SKM-1 (cell line): ENCODE data around the gene PRKCZ.

ENCODE experiments used
- DNase-seq: peaks from one replicate; lab custom pipeline; 2025; ENCODE audit not compliant: unreplicated experiment; lab: John Stamatoyannopoulos, UW

PRKCZ gene

DNA sequence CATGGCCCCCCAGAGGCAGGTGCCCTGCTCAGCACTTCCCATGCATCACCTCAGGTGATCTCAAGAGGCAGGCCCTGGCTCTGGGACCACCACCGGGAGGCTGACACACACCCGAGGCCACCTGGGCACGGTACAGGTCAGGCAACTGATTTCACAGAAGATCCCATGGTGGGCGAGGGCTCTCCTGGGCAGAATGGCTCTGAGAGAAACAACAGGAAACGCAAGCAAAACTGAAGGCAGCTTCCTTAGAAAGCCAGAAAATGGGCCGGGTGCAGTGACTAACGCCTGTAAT lies 166.5 kb downstream of the PRKCZ start:
- no peak for DNase-seq

DNA sequence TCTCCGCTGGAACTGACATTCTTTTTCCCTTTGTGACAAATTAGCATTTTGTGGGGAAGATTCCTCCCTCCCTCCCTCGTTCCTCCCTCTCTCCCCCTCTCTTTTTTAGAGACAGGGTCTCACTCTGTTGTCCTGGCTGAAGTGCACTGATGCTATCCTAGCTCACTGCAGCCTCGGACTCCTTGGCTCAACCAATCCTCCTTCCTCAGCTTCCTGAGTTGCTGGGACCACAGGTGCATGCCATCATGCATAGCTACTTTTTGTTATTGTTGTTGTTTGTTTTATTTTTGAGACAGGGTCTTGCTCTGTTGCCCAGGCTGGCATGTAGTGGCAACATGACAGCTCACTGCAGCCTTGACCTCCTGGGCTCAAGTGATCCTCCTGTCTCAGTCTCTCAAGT lies 171.1 kb downstream of the PRKCZ start:
- DNase-seq: no peak

DNA sequence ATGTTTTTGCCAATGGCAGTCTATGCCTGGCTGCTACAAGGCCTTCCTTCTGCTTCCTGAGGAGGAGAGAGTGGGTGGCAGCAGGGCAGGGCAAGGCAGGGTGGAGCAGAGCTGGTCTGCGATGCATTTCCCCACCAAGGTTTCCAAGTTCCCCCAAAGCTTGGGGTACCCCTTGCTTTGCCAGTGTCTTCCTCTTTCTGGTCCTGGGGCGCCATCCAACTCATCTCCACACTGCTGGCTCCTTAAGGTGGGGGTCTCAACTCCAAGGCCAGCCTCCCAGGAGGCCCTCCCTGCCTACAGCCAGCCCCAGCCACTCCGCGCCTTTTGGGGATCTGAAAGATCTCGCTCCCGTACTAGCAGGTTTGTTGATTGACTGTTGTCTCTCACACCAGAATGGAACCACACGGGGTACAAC lies 174.0 kb downstream of the PRKCZ start:
- DNase-seq: no peak

DNA sequence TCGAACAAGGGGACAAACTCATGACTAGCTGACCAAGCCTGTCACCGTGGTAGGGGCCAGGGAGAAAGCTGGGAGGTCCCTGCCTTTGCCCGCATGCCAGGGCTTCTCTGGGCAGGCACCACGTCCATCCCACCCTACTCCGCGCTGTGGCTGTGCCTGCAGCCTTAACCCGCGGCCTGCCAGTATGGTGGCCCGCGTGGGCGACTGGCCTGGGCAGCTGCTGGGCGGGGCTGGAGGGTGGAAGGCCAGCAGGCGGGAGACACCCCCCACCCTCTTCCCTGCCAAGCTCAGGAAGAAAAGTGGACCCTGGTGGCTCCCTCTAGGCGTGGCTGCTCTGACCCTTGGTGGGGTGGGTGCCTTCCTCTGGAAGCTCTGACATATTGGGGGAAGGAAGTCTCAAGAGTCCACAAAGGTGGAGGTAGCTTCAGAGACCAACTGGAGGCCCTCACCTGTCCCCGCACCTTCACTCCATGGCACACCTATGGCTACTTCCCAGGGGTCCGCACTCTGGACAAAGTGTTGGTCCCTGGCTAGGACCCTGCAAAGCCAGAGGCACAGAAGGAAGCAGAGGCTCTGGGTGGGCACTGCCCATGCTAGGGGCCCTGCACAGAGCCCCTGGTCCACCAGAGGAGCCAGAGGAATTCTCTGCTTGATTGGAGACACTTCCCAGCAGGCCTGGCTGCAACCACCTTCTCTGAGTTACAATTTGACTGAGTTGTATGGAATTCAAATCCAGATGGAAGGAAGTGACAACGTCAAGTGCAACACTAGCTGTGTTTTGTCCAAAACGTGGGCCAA lies 174.6 kb downstream of the PRKCZ start:
- no peak for DNase-seq

DNA sequence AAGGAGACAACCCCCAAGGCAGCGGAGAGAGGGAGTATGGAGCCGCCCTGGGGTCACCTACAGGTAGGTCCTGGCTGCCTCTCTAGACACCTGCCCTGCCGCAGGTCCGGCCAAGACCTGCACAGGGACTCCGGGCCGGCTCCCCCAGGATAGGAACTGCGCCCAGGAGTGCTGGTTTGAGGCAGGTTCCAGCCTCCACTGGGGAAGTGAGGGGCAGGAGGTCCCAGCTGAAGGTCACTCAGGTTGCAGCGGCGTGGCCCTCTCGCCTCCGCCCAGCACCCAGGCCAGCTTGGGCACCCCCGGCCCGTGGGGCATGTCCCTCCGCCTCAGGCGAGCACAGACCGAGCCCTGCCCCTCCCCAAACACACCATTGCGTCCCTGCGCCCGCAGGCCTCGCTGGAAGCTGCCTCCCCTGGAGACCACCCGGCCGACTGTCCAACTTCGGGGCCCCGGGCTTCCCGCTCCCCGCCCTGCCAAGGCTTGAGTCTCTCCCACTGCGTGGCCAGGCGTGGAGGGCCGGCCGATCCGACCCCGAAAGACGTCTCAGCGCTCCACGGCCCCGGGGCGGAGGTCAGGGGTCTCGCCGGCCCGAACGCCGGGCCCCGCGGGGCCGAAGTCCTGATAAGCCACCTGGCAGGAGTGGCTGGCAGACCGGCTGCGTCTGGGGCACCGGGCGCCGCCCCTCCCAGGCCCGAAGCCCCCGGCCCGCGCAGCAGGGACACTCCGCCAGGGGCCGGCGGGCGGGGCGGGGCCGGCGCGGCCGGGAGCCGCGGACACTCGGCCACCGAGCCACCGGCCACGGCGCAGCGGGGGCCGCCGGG lies 176.5 kb downstream of the PRKCZ start:
- no peak for DNase-seq

DNA sequence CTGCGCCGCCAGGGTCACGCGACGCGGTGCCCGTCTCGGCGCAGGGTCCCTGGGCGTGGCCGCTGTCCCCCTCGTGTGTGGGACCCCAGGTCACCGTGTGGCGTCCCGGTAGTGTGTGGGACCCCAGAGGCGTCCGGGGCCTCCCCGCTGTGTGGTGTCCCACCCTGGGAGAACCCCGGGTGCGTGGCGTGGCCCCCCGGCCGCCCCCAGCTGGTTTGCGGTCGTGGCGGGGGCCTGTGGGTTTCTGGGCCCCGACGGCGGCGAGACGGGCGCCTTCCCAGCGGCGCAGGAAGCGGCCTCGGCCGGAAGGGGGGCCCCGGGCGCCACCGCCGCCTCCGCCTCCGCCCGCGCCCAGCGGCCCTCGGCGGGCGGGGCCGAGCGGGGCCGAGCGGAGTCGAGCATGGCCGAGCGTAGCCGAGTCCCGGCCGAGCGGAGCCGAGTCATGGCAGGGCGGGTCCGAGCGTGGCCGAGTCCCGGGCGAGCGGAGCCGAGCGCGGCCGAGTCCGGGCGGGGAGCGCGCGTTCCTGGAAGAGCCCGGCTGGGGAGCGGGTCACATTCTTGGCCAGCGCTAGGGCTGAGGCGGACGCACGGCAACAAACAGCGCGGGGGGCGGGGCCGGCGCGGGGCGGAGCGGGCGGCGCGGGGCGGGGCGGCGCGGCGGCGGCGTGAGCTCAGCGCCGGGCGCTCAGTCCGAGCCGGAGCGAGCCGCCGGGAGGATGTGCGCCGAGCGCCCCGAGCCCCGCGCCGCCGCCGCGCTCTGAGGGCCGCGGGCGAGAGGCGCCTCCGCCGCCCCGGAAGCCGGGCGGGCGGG lies 177.3 kb downstream of the PRKCZ start:
- DNase-seq: peak; percentile 96

DNA sequence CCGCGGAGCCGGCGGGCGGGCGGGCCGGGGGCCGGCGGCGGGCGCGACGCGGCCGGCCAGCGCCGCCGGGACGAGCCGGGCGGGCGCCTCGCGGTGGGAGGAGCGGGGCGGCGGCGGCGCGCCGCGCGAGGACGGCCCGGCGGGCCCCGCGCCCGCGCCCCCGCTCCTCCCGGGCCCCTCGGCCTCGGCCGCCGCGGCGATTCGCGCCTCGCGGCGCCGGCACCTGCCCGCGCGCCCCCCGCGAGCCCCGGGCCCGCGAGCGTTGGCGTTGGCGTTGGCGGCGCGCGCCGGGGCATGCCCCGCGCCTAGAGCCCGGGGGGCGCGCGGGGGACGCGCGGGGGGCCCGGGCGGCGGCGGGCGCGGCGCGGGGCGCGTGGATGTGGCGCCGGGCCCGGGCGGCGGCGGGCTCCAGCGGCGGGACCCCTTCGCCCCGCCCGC lies 178.0 kb downstream of the PRKCZ start, which contains the start of gene SKI:
Gene SKI (plus strand): TSS at position 163 of the 438 bp plus-strand sequence. CDS start 448 bp downstream, outside the sequence.
- DNase-seq: no peak

DNA sequence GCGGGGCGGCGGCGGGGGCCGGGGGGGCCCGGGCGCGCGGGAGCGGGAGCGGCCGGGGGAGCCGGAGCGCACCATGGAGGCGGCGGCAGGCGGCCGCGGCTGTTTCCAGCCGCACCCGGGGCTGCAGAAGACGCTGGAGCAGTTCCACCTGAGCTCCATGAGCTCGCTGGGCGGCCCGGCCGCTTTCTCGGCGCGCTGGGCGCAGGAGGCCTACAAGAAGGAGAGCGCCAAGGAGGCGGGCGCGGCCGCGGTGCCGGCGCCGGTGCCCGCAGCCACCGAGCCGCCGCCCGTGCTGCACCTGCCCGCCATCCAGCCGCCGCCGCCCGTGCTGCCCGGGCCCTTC lies 178.5 kb downstream of the PRKCZ start:
- DNase-seq: no peak

DNA sequence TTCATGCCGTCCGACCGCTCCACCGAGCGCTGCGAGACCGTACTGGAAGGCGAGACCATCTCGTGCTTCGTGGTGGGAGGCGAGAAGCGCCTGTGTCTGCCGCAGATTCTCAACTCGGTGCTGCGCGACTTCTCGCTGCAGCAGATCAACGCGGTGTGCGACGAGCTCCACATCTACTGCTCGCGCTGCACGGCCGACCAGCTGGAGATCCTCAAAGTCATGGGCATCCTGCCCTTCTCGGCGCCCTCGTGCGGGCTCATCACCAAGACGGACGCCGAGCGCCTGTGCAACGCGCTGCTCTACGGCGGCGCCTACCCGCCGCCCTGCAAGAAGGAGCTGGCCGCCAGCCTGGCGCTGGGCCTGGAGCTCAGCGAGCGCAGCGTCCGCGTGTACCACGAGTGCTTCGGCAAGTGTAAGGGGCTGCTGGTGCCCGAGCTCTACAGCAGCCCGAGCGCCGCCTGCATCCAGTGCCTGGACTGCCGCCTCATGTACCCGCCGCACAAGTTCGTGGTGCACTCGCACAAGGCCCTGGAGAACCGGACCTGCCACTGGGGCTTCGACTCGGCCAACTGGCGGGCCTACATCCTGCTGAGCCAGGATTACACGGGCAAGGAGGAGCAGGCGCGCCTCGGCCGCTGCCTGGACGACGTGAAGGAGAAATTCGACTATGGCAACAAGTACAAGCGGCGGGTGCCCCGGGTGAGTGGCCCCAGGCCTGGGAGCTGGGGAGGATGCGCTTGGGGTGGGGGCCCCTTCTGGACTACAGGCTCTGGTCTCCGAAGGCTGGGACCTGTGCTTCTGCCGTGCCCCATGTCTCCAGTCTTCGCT lies 179.0 kb downstream of the PRKCZ start:
- DNase-seq: no peak

DNA sequence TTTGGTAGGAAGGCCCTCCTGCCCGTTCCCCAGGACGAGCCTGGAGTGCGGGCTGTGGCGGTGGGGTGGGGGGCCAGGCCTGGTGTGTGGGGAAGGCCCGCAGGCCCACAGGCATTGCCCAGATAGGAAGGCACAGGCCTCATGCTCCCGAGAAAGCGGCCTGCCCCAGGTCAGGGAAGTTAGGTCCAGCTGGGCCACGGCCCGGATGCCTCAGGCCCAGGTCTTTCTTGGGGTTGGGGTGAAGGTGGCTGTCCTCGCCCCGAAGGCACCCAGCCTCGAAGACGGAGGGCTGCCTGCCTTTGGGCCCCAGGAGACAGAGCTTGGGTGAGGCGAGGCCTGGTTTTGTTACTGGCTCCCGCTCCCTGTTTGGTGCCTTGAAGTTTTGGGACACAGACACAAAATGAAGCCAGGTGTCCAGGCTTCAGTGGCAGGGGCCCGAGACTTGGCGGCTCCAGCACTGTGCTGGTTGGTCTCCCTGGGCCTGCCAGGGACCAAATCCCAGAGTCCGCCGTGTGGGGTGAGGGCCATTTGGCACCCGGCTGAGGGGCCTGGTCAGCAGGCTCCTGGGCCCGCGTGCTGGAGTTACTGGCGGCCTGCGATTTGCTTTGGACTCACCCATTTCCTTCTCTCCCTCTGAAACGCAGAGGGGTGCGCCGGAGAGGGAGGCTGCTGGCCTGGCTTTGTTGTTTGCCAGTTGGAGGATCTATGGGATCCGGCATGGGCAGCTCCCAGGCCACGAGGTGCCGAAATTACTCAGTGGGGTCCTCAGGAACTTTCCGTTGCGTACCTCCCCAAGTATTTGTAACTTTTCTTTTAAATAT lies 179.9 kb downstream of the PRKCZ start:
- no peak for DNase-seq

DNA sequence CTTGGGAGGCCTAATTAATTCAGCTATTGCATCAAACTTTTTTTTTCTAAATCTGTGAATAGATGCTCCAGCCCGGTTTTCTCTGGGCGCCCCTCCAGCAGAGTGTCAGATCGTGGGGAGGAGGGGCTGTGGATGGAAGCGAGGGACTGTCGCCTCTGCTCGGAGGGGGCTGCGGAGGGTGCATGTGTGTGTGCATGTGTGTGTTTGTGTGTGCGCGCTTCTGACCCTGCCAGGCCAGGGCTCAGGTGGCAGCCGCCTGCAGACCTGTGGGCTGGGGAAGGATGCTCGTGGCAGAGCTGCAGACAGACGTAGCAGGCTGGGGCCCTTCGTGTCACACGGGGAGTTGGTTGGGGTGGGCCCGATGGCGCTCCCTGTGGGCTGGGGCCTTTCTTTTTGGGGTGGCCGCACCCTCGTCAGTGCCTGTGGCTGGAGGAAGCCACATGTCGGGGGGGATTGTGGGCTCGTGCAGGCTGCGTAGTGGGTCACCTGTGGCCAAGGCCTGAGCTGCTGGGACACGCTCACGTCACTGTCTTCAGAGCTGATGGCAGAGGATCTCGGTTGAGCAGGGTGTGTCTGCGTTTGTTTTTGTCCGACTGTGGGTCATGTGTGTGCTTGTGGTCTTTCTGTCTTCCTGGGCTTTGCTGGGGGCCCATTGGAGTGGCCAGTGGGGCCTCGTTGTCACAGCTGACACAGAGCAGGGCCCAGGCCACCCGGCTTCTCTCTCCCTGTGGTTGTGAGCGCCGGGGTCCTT lies 180.7 kb downstream of the PRKCZ start:
- DNase-seq: no peak

DNA sequence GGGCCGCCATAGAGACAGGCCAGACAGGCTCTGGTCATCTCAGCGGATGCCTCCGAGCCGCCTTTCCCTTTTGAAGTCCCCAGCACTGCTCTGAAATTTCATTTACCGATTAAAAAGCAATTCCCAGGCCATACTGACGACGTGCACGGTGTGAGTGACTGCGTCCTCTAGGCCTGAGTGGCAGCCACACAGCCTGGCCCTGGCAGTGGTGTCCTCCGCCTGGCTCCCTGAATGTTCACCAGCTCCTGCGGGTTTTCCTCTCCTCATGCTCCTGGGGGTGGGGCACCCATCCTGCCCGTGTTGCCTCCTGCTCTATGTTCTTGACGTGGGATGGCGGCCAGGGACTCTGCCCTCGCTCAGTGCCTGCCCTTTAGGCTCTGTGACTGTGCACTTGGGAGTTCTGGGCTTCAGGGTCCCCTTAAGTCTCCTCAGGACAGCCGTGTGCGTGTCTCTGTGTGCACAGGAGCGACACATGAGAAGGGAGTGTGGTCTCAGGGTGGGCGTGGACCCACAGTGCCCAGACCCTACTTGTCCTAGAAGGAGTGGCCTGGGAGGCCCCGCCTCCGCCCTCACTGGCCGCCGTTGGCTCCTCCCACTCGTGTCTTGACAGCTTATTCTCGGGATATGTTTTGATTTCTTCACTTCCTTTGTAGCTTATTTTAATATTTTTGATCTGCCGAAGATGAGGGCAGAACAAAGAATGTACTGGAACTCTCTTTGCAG lies 181.5 kb downstream of the PRKCZ start:
- peak; percentile 55 for DNase-seq

DNA sequence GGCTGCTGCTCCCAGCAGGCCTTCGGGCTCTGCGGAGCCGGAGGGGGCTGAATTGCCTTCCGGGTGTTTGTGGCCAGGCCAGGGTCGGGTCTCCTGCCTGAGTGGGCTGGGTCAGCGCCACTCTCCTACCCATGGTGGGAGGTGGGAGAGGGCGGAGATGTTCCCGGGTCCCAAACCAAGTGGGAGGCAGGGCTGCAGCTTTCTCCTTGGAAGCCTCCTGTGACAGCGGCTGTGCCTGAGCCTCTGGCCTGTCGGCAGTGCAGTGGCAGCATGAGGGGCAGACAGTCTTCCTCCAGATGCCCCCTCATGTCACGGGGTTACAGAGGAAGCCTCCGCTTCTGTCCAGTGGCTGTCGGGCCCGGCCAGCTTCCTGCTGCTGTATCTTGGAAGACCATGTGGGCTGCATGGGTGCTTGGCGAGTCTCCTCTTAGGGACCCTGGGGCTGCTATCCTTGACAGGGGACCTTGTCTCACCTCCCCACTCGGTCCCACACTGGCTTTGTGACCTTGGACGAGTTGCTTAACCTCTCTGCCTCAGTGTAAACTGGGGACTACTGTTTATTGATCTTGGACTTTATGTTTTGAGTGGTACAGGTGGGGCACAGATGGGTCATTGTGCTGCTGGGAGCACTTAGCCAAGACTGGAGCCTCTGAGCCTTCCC lies 182.2 kb downstream of the PRKCZ start:
- no peak for DNase-seq

DNA sequence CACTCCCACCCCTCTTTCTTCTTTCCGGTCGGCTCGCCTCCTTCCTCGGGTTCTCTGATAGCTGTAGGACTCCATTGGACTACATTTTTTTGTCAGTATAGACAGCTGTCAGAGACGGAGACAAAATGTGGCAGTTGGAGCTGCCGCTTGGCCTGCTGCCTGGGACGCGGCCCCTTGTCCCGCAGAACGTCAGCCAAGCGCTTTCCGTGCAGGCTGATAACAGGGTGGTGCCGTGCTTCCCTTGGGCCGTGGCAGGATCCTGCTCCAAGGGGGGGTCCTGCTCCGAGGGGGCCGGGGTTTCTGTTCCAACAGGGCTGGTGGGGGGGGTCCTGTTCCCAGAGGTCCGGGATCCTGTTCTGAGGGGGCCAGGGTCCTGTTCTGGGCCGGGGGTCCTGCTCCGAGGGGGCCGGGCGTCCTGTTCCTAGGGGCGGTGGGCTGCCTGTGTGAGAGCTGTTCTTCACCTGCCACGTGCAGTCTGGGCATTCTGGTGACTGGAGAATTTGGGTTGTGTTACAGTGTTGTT lies 182.8 kb downstream of the PRKCZ start:
- no peak for DNase-seq

DNA sequence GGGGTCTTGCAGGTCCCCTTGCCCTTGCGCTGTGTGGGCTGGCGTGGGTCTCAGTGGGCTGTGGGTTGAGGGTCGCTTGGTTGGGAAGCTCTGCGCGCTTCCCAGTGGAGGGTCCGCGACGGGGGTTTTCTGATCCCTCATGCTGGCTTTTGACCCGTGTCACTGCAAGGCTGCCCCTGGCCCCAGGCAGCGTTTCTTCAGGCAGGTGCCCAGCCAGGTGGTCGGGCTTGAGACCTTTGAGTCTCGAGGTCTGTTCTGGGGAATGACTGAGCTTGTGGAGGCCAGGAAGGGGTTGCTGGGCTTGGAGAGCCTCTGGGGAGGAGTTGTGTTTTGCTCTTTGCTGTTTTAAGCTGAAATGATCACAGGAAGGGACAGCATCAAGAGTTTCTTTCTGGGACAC lies 183.3 kb downstream of the PRKCZ start:
- DNase-seq: no peak

DNA sequence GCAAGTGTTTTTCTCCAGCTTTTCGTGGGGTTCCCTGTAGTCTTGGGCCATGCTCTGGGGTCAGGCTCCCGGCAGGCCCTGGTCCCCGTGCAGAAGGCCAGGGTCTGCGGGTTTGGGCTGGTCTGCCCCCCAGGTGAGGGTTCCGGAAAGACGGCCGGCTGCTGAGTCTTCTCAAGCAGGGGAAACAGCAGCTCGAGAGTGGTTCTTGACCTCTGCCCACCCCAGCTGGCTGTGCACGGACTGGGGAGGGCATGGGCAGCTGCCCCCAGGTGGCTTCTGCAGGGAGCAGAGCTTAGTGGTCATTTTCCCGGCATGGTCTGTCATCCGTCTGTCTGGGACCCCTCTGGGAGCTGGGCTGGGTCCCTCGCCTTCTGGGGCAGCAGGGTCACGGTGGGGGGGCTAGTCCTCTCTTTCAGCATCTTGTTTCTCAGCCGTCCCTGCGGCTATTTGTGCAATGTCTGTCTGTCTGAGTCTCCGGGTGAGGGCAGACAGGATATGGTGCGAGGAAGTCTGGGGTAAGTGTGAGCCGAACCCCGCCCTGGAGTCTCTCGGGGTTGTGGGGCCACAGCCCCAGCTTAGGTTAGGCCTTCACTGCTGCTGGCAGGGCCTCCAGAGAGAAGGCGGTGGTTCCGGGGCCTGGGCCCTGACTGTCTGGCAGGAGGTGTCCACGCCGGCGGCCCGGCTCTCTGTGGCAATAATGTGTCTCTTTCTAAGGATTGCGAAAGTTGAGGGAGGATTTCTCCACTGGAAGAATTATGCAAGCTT lies 184.0 kb downstream of the PRKCZ start:
- peak; percentile 98 for DNase-seq

DNA sequence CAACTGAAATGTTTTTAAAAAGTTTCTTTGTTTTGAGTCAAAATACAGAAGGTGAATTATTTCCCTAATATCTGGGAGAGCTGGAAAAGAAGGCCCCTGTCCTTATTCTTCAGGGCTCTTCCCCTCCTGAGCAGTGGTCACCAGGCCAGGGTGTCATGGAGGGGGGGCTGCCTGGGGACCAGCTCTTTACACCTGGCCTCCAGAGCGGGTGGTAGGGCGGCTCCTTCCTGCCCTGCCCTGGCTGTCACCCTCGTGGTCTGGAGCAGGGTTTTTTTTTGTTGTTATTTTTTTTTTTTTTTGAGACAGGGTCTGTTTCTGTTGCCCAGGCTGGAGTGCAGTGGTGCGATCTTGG lies 184.5 kb downstream of the PRKCZ start:
- peak; percentile 82 for DNase-seq
